Left cardiac atrium (tissue), 4 donors: ENCODE measurements around the gene OLFML2B. TPM values are rescaled to one million over a fixed set of nuclear protein-coding genes. Genes with fewer than 3 reads are reported as not detected.
A peak's percentile ranks its signal among the peaks of the same experiment; 100 is the strongest.

Experiments used
- ATAC-seq, 2 donors: fragments of 200-7000 bp; cut with Tn5 transposase; one replicate each; pipeline ENCODE4 v1.9.1; 2020; ENCODE audit warnings: mild to moderate bottlenecking in 2 of 2, moderate library complexity in 2 of 2
- DNase-seq: peaks from one replicate; pipeline ENCODE4 v3.0.0-alpha.2; 2020
- intact Hi-C, 2 donors: fragments of 100-400 bp; cut with DNase I; formaldehyde crosslinking; loops; one replicate each; pipeline versions ENCODE4 v1.14.1 to v1.15.1; 2022 to 2023
- total RNA-seq, 2 donors: library from RNA; stranded (reverse); fragmentation: NEBNext Ultra II Directional; extraction: Animal tissue kit (Norgen Biotek cat#: 25700); gene quantifications; one replicate each; pipeline ENCODE4 v1.2.1, GENCODE V29; 2021
- donor health status: DM: no; HTN: yes; CAD: no.
- donor health status: DM: no; HTN: yes; CAD: no; lungs with severe emphysema.
- donor health status: DM: yes; HTN: yes; CAD: no.
- donor health status: Dilated cardiomyopathy.

The OLFML2B gene
- total RNA-seq, 2 donors from 2014 or later: 5.8 to 11.4 TPM

DNA sequence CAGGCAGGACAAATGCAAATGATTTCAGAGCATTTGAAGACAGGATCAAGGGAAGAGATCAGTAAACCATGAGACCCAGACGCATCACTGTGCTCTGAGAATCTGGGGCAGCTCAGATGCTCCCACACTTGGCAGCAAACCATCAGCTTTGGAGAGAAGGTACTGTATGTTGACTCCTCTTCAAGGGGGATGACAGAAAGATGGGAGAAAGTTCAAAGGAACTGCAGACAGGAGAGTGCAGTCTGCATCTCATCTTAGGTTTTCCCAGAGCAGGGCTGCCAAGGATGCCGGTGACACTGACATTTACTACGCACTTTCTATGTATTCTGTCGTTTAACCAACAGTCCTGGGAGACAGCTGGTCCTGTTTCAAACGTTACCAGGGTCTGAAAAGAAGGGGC lies 35.8 kb downstream of the OLFML2B start:
- intact Hi-C loops: no loop called here
- DNase-seq: no peak
- ATAC-seq: no peak

DNA sequence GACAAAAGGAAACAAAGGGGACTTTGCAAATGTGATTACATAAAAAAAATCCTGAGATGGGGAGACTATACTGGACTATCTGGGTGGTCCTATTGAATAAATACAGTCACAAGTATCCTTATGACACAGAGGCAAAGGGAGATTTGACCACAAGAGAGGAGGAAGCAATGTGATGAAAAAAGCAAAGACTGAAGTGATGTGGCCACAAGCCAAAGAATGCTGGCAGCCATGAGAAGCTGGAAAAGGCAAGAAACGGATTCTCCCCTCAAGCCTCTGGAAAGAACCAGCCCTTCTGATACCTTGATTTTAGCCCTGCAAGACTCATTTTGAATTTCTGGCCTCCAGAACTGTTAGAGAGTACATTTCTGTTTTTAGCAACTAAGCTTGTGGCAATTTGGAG lies 36.4 kb downstream of the OLFML2B start:
- ATAC-seq (no peak), DNase-seq (no peak)
- intact Hi-C loops: no loop called here

DNA sequence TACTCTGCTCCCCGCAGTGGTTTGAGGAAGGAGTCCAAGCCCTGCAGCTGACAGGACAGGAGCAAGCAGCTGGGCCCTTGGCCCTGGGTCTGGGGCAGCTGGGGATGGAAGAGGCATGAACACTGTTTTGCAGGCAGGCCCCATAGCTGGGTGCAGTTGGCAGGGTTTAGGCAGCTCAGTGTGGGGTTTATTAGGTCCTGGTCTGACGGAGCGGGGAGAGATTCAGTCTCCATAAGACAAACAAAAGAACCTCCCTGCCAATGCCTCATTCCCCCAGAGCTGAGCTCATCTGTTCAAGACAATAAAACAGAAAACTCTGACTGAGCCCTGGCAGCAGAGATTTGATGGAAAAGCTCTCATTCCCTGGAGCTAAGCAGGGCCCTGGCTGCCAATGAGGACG lies 37.3 kb downstream of the OLFML2B start:
- ATAC-seq (peak in 1 of 2 donors; percentile 42), DNase-seq (no peak)
- intact Hi-C loops: no loop called here

DNA sequence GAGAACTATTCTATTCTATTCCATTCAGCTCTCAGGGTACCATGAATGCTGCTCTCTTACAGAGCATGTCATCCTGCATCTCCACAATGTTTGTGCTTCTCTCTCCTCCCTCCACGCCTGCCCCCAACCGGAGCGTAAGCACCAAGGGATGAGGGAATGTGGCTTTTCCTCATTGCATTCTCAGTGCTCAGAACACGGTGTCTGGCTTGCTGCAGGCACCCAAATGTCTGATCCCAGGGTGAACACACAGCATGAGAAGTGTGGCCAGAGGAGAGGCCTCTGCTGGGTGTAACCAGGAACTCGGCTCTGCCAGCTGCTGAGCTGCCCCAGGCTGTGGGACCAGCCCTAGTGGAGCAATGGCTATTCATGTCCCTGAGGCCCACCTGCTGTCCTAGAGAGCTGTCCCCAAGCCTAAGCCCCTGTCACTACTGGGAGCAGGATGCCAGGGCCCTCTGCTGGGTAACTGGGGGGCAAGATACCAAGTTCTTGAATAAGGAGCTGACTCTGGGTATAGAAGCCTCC lies 38.3 kb downstream of the OLFML2B start:
- DNase-seq (no peak), ATAC-seq (no peak)
- intact Hi-C loops: no loop called here

DNA sequence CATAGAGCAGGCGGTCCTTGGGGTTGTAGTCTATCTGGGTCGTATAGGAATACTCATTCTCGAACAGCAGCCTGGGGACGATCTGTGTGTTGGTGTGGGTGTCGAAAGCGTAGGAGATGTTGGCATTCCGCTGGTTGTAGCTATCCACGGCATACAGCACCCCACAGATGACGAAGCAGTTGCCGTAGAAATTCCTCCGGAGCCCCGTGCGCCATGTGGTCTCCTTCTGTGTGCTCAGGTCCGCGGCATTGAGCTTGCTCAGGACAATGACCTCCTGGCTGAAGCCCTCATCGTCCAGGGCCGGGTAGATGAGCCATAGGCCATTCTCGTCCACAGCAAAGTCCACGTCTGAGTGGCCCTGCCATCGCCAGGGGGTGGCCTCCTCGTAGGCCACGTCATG lies 39.9 kb downstream of the OLFML2B start:
- ATAC-seq: no peak
- no peak for DNase-seq
- intact Hi-C loops: no loop called here

DNA sequence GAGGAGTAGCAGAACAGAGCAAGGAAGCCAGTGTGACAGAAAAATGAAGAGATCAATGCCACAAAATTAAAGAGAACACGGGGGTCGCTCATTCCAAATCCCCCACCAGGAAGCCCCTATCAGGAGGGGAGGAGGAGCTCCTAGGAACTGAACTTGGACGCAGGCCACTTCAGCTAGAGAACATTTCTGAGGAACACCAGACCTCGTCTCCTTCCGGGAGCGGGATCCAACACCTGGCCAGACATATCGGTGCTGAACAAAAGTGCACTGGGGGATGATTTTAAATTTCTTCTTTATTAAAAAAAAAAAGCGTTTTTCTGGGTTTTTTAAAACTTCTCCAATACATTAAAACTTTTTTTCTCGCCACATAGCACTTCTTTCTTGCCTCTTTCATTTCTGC lies 40.8 kb downstream of the OLFML2B start:
- ATAC-seq (no peak), DNase-seq (no peak)
- intact Hi-C loops: no loop called here

DNA sequence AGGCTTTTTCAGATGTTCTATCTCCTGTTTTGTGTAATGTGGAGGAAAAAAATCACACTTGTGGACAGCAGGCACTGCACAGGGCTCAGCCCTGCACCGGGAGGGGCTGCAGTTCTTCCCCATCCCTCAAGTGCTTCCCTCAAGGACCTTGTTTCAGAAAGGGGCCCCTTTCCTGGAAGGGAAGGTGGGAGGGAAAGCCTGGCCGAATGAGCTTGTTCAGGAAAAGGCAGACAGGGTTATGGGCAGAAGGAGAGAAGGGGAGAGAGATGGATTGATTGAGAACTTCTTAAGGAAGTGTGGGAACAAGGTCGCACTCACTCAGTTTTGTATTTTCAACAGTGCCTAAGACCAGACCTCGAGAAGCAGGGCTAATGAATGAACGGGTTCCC lies 41.2 kb downstream of the OLFML2B start:
- ATAC-seq (no peak), DNase-seq (no peak)
- intact Hi-C loops: no loop called here

DNA sequence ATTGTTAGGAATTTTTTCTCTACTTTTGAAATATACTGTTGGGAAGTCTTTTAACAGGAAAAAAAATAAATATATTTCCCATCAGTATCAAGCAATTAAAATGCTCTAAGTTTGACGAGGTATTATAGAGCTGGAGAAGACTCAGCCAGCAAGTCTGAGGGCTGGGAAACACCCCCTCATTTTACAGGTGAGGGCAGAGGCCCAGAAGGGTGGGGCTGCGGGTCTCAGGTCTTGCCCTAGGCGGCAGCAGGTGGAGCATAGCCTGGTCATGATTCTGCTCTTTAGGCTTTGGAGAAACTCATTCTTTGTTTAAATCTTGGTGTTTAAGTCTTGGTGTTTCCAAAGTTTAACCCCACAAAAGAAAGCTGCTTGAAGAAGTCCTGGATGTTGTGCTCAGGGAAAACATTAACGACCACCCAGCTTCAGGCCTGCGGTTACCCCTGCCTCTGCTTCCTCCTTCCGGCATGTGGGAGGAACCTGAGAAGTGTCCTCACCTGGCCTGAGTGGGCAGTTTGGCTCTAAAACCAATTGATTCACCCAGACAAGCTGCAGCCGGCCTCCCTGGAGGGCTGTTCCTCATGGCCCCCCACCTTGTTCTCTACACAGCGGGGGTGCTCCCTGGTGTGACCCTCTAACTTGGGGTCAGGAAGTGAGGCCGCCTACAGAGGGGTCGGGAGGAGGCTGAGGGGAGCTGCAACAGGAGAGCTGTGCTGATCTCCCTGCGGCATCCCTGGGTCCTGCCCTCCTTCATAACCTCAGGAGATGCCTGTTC lies 41.7 kb downstream of the OLFML2B start:
- no peak for ATAC-seq
- intact Hi-C loops: no loop called here
- no peak for DNase-seq

DNA sequence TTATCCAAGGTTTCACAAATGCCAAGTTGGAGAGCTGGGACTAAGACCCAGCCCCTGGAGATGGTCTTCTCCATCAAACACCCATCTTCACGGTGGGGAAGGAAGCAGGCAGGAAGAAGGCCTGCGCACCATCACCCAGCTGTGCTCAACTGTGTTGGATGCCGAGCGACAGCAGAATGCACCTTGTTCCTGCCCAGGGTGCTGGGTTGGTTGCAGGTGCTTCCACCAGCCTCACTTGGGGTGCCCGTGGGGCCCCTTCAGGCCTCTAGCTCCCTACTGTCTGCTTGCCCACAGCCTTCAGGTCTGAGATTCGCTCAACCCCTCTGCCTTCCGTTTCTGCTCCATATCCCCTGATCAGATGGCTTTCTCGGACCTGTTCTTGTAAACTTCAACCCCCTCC lies 42.5 kb downstream of the OLFML2B start:
- no peak for ATAC-seq
- intact Hi-C loops: no loop called here
- no peak for DNase-seq

DNA sequence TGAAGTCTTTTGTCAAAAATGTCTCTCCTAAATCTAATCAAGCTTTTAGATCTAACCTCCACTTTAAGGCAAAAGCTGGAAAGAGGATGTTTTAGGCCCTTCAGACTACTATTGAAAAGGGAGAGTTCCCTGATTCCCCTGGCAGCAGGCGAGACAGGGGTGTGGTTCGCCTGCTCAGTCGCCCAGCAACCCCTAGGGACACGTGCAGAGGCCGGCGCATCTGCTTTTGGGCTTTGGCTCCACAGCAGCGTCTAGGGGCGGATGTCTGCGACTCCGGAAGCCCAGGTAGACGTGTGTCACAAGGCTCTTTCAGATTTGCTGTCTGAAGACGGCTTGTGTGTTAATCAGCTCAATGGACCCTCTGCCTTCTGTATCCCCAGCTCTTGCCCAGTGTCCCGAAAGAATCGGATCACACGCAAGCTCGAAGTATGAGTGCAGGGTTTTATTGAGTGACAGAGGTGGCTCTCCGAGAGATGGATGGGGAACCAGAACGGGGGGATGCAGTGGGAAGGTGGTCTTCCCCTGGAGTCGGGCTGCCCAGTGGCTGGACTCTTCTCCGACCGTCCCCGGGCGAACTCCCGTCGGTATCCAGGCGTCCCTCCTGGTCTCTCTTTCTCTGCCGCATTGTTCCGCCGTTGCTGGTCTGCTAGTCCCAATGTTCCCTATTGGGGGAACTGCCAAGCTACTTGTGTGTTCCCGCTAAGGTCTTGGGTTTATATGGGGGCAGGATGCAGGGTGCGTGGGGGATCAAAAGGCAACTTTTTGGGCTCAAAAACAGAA lies 45.5 kb downstream of the OLFML2B start:
- no peak for ATAC-seq
- intact Hi-C loops: no loop called here
- DNase-seq: no peak

DNA sequence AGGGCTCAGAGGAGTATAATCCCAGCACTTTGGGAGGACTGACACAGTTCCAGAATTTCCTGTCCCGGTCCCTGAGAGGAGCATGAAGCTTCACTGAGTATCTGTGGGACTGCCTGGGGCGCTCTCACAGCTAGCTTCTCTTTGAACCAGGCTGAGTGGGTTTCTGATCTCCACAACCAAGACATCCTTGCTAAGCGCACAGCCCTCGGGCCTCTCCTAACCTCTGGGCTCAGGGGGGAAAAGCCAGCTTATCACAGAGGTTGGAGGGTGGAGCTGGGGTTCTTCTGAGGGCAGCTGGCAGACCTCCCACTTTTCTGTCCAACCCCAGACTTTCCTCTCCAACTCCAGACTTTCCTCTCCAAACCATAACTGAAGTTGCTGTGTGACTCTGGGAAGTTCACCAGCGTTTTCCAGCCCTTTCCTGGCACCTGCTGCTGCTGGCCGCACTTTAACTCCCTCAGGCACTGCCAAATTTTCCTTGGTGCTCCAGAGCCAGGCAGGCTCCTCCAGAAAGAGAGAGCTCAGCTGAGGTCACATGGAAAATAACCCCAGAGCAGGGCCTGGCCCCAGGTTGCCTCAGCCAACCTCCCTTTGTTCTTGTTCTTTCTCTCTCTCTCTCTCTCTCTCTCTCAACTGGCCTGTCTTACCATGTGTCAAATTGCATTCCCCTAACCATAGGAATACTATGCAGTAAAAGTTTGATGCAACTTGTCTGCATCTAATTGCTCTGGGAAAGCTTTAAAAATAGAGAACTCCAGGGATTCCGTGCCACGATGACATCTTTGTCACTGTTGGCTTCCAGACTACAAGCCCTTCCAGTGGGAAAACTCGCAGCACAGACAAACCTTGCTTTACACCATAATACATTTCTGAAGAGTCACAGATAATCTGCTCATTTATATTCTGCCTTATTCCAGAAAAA lies 49.5 kb downstream of the OLFML2B start:
- ATAC-seq (peak; percentile 61 to 86), DNase-seq (peak; percentile 51)
- intact Hi-C loops: no loop called here

DNA sequence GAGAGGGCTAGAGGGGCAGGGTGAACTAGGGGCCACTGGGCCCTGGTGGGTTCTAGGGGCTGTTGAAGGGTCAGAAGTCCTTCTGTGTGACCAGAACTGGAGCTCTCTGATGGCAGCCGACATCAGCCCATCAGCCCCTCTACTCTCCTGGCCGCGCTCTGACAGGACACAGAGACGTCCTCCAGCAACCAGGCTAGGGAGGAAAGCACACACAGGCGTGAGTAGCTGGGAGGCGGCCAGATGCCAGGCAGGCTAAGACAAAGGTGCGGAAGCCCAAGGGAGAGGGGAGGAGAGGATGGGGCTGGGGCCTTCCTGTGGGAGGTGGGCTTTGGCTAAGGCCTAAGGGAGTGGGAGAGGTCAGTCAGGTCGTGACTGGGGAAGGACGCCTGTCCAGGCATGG lies 50.8 kb downstream of the OLFML2B start:
- no peak for DNase-seq
- no peak for ATAC-seq
- intact Hi-C loops: no loop called here

DNA sequence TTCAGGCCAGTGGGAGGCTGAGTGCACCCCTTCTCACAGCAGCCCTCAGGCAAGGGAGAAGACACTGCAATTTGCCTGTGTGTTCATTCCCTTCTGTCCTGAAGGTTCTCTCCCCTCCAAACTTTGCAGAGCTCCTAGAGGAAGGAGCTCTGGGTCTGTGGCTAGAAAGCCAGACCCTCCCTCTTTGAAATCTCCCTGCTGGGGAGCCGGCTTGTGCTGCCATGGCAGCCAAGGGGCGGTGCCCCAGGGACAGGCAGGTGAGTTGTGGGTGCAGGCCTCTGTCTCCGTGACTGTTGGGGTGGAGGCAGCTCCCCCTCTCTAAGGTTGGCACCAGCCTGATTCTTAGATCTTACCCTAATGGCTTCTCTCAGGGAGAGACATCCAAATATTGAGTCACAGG lies 53.0 kb downstream of the OLFML2B start:
- intact Hi-C loops: no loop called here
- DNase-seq (no peak), ATAC-seq (no peak)

DNA sequence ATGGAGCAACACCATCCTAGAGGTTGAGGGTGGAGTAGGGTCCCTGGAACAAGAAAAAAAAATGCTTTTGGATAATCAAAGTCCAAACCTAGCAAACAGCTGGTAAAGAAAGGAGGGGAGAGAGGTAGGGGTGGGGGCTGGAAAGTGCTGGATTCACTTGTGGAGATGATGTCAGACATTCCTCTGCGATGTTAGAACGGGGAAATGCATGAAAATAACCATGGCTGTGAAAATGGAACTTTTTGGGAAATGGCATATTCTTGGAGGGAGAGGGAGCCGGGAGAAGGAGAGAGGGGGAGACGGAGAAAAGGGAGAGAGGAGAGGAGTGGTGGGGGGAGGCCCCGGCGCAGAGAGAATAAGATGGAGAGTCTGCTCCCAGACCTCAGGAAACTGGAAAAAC lies 53.6 kb downstream of the OLFML2B start:
- ATAC-seq (no peak), DNase-seq (no peak)
- intact Hi-C loops: no loop called here

DNA sequence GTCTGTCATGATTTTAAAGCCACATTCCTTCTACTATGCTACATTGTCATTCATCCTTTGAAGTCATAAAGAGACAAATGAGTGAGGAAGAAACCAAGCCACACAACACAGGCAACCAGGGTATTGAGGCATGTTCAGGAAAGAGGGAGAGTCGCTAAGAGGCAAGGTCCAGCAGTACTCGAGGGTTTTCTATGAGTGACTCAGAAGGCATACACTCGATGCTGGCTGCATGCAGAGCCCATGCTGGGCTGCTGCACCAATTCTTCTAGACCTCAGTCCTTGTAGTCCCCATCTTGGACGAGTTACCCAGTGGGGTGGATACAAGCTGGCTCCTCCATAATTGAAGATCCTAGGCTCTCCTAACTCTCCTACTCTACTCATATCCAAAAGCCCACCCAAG lies 57.6 kb downstream of the OLFML2B start:
- intact Hi-C loops: no loop called here
- DNase-seq (no peak), ATAC-seq (no peak)

DNA sequence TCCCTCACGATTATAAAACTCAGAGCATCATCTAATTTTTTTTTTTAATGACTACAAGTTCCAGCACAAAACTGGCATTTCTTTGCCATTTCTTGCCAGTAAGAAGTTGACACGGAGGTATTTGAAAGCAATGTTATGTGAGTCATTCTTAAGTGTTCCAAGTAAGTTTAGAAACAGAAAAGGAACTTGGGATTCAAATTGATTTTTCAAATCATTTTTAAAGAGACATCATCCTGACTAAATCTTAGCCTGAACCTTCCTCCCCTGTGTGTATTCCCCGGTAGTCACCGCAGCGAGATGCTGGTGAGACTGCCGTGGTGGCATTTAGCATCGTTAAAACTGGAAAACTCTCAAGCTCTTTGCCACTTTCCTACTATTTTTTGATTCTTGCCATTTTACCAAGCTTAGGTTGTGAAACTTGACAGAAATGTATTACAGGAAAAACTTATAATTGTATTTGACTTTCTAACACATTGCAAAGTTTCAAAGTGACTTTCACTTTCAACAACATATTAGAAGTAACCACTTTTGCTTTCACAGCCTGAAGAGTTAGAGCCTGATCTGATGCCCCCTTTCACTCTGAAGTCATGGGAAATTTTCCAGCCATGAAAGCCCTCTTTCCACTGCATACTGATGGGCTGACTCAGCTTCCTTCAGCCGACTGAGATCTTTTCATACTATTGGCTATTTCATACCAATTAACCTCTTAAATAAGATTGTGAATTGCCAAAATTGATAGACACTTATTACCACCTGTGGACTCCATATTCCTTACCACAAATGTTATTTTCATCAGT lies 61.4 kb downstream of the OLFML2B start:
- DNase-seq (no peak), ATAC-seq (peak; percentile 47 to 83)
- intact Hi-C loops: no loop called here

DNA sequence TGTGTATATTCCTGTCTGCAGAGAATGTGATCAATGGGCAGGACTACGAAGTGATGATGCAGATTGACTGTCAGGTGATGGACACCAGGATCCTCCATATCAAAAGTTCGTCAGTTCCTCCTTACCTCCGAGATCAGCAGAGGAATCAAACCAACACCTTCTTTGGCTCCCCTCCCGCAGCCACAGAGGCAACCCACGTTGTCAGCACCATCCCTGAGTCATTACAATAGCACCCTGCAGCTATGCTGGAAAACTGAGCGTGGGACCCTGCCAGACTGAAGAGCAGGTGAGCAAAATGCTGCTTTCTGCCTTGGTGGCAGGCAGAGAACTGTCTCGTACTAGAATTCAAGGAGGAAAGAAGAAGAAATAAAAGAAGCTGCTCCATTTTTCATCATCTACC lies 65.2 kb downstream of the OLFML2B start:
- DNase-seq (no peak), ATAC-seq (peak in 1 of 2 donors; percentile 51)
- intact Hi-C loops: no loop called here

DNA sequence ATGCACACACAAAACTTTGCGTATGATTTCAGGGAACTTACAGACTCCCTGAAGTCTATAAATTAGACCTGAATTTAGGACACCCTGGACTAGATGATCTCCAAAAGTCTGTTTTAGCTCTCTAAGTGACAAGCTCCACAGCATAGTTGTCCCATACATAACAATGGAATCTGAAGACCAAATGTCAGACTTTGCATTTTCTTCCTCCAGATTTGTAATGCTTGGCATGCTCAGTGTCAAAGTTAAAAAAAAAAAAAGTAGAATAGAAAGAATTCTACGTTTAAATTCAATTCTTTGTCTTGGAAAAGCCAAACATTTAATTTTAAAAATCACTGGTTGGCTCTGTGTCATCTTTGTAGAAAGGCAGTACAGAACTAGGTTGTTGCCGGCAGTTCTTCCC lies 66.7 kb downstream of the OLFML2B start:
- DNase-seq: no peak
- ATAC-seq: no peak
- intact Hi-C loops: no loop called here

DNA sequence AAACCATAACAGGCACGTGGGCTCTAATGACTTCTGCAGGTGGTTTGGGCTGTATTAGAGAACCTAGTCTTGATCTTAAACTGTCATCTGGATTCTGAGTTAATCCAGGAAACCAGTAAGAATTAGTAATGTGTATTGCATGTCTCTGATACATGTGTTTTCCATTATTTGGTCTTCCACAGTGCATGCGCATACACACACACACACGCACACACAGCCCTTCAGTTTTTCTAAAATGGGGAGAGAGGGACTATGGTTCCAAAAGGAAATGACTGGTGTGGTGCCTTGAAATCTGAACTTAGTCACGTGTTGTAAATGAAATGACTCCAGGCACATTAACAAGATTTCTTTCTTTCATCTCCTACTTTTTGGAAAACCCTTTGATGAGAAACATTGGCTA lies 67.6 kb downstream of the OLFML2B start:
- DNase-seq (no peak), ATAC-seq (no peak)
- intact Hi-C loops: no loop called here
